GM12878 (cell line): ENCODE results near the gene YTHDF1. TPM values are rescaled to one million over a fixed set of nuclear protein-coding genes. Genes with fewer than 3 reads are reported as not detected.
"Not testable (repeated sequence)": the region's sequence is repeated elsewhere in the genome, so short reads cannot be mapped to it uniquely, and the experiment has no call there.

Experiments used
- ATAC-seq: fragments of 200-7000 bp; cut with Tn5 transposase; 3 replicates; pipeline ENCODE4 v1.9.1; 2020; ENCODE audit warnings: mild to moderate bottlenecking, moderate library complexity
- BruUV-seq: library from RNA; stranded (reverse); fragments of 400-500 nt; replicated peaks from 2 replicates; lab custom pipeline; 2021; lab: Mats Ljungman, UMichigan
- CTCF ChIA-PET: fragments of 300-600 bp; sonication (Branson Sonifier 250); formaldehyde crosslinking; extraction: SDS; loops from one replicate; lab custom pipeline; 2021; ENCODE audit warnings: inconsistent platforms; lab: Yijun Ruan, JAX
- POLR2A ChIA-PET: fragments of 350-600 bp; formaldehyde crosslinking; extraction: SDS; loops from one replicate; lab custom pipeline; 2021; ENCODE audit warnings: inconsistent platforms; lab: Charles Lee
- RAD21 ChIA-PET: fragments of 300-600 bp; sonication (Branson Sonifier 250); formaldehyde crosslinking; loops from one replicate; lab custom pipeline; 2023; ENCODE audit warnings: antibody characterized with exemption; ENCODE audit not compliant: unreplicated experiment; lab: Charles Lee
- SMC1A ChIA-PET: fragments of 300-600 bp; sonication (Branson Sonifier 250); formaldehyde crosslinking; loops from one replicate; lab custom pipeline; 2023; ENCODE audit not compliant: unreplicated experiment, uncharacterized antibody; lab: Charles Lee
- DNase-seq: peaks from one replicate; pipeline ENCODE4 v3.0.0-alpha.2; 2011; ENCODE audit warnings: low read depth, low spot score
- FAIRE-seq: peaks from 3 replicates; lab custom pipeline; 2011; peaks lifted over from hg19 to GRCh38; lab: Jason Lieb, UNC
- H2AFZ ChIP-seq: 2 replicates; pipeline ENCODE4 v1.6.0; 2011; ENCODE audit warnings: low read depth, low read length, control low read depth; ENCODE audit not compliant: control insufficient read depth
- H3K27ac ChIP-seq: 2 replicates; pipeline ENCODE4 v1.5.1; 2011; ENCODE audit warnings: control low read depth; ENCODE audit not compliant: control insufficient read depth, insufficient read depth
- H3K27me3 ChIP-seq, 2 experiments: replicated peaks in 1 of 2; 2 replicates each; pipeline versions ENCODE4 v1.6.0 to v1.6.1; 2011; ENCODE audit warnings: low read length in 1 of 2; ENCODE audit not compliant: control insufficient read depth in 2 of 2, insufficient read depth in 2 of 2
- H3K36me3 ChIP-seq, 2 experiments: 2 replicates each; pipeline ENCODE4 v1.5.1; 2011; ENCODE audit warnings: low read length in 1 of 2; ENCODE audit not compliant: control insufficient read depth in 2 of 2, insufficient read depth in 2 of 2
- H3K4me1 ChIP-seq: 2 replicates; pipeline ENCODE4 v1.6.1; 2011; ENCODE audit warnings: mild to moderate bottlenecking, low read length, moderate library complexity, mixed read lengths; ENCODE audit not compliant: control insufficient read depth, insufficient read depth
- H3K4me2 ChIP-seq: 2 replicates; pipeline ENCODE4 v1.6.0; 2011; ENCODE audit warnings: control low read depth; ENCODE audit not compliant: control insufficient read depth, insufficient read depth
- H3K4me3 ChIP-seq: fragments of 200-600 bp; sonication (generic); 2 replicates; pipeline ENCODE4 v1.5.1; 2016
- H3K79me2 ChIP-seq: 2 replicates; pipeline ENCODE4 v1.6.0; 2011; ENCODE audit warnings: low read length; ENCODE audit not compliant: control insufficient read depth, insufficient read depth
- H3K9ac ChIP-seq: 2 replicates; pipeline ENCODE4 v1.8.0; 2011; ENCODE audit warnings: low read length, control low read depth, mixed read lengths; ENCODE audit not compliant: control insufficient read depth, insufficient read depth
- H3K9me3 ChIP-seq: replicated peaks from 3 replicates; pipeline ENCODE4 v1.5.1; 2011; ENCODE audit warnings: mild to moderate bottlenecking, low read length; ENCODE audit not compliant: control insufficient read depth, insufficient read depth
- H4K20me1 ChIP-seq: 2 replicates; pipeline ENCODE4 v1.6.0; 2011; ENCODE audit not compliant: control insufficient read depth, insufficient read depth
- CHD1 ChIP-seq: IDR thresholded peaks from 2 replicates; pipeline ENCODE4 v1.6.1; 2012; ENCODE audit warnings: low read depth, low read length, improper control_type of control experiment
- E2F4 ChIP-seq: IDR thresholded peaks from 2 replicates; pipeline ENCODE4 v1.6.1; 2012; ENCODE audit warnings: low read depth, low read length, improper control_type of control experiment
- NR2C2 ChIP-seq: IDR thresholded peaks from 2 replicates; pipeline ENCODE4 v1.6.1; 2011; ENCODE audit warnings: borderline replicate concordance, low read depth; ENCODE audit not compliant: control insufficient read depth, insufficient read length
- WGBS: methylation state at CpG from one replicate; pipeline ENCODE4 v1.1.6; 2016; ENCODE audit warnings: low lambda C conversion rate; ENCODE audit not compliant: insufficient replicate concordance, insufficient coverage; ENCODE audit errors: missing lambda C conversion rate; 5-methylcytosine and 5-hydroxymethylcytosine counted together
- in situ Hi-C: fragments of 300-500 bp; cut with MboI; formaldehyde crosslinking; loops from 9 replicates; pipeline ENCODE4 v1.14.3; 2018; ENCODE audit warnings: mixed read lengths
- intact Hi-C: fragments of 100-400 bp; cut with micrococcal nuclease; formaldehyde crosslinking; loops from one replicate; pipeline ENCODE4 v1.14.2; 2022; ENCODE audit not compliant: unreplicated experiment
- polyA plus RNA-seq, 11 experiments: library from polyadenylated mRNA; depleted of rRNA in 4 of 11; unstranded in 6 of 11; stranded (reverse) in 5 of 11; fragments of >200 nt; fragmentation: Nextera tagmentation in 4 of 11; fragmentation: Illumina TruSeq in 1 of 11; extraction: Ambion mirVana in 4 of 11; extraction: Trizol in 1 of 11; gene quantifications; 1 replicate in 1 of 11; 2 replicates in 10 of 11; pipeline versions ENCODE4 v1.2.1 to v1.2.3, GENCODE V29; 2011 to 2016; ENCODE audit warnings: inconsistent platforms in 2 of 11, missing spikeins in 2 of 11, low read depth in 1 of 11
- total RNA-seq, 4 experiments: library from RNA; depleted of rRNA in 3 of 4; stranded (reverse); fragments of >200 nt in 3 of 4; fragmentation: Illumina TruSeq in 1 of 4; extraction: Trizol in 1 of 4; gene quantifications; 2 replicates each; pipeline versions ENCODE4 v1.2.1 to v1.2.3, GENCODE V29; 2013 to 2021

YTHDF1 gene
- total and polyA plus RNA-seq, 10 of the 15 experiments (the other 5 are each of a cell fraction or from before 2014, with no cell fraction given) = 4.6 to 37.8 (median 20.5) TPM

- ATAC-seq = no peak
- TF ChIP-seq NR2C2 = no peak
- TF ChIP-seq E2F4 = no peak
- TF ChIP-seq CHD1 = no peak
- WGBS = 58% methylated on average over 7 of the region's 7 CpGs
- no peak overlapping the region for H3K27ac ChIP-seq
- POLR2A ChIA-PET = interaction anchor here (1.0 kb wide), 1 partner anchor 11 kb away, joined by 4 read pairs; no protein-coding TSS in a partner anchor
- no peak overlapping the region for H3K4me2 ChIP-seq
- in situ Hi-C loops (no loop called here), intact Hi-C loops (loop anchor here (5.0 kb wide), 1 partner anchor 50 kb away; the partner anchor contains the start of gene ARFGAP1)
- no peak overlapping the region for H2AFZ ChIP-seq
- CTCF ChIA-PET = interaction anchor here (0.8 to 3.0 kb wide), 13 partner anchors 10 to 898 kb away, joined by 3 to 25 read pairs (median 8); partner anchors contain the start of genes BIRC7 and COL20A1
- H3K9me3 ChIP-seq = no peaks in the 10 kb centered on the region
- H3K36me3 ChIP-seq = no peaks in the 10 kb centered on the region
- no peaks in the 10 kb centered on the region for H3K79me2 ChIP-seq
- peaks cover 0 to 7% of the 10 kb centered on the region in 2 experiments; a peak in 3 of 4 replicates for H3K27me3 ChIP-seq
- FAIRE-seq = no peak
- SMC1A ChIA-PET = interaction anchor here (0.6 to 1.1 kb wide), 4 partner anchors 8 to 274 kb away, joined by 3 to 4 read pairs (median 3); no protein-coding TSS in a partner anchor
- no peak overlapping the region for H3K4me3 ChIP-seq
- BruUV-seq = no TSS peak
- H3K9ac ChIP-seq = no peak overlapping the region
- no peaks in the 10 kb centered on the region; the same call in 1 of the 2 replicates for H4K20me1 ChIP-seq
- RAD21 ChIA-PET = interaction anchor here (1.2 to 1.5 kb wide), 4 partner anchors 12 to 250 kb away, joined by 3 to 6 read pairs (median 4); no protein-coding TSS in a partner anchor
- no peaks in the 10 kb centered on the region for H3K4me1 ChIP-seq
- no peak for DNase-seq
Measured at GRCh38 chr20:63222541-63222940, 6.6 kb upstream of the YTHDF1 start.

- RAD21 ChIA-PET, H3K36me3 ChIP-seq, H3K27me3 ChIP-seq, H3K4me3 ChIP-seq, H3K9ac ChIP-seq, POLR2A ChIA-PET, FAIRE-seq, H3K27ac ChIP-seq, H3K9me3 ChIP-seq, H4K20me1 ChIP-seq, H3K4me2 ChIP-seq, ATAC-seq, BruUV-seq, DNase-seq, H2AFZ ChIP-seq, in situ Hi-C loops, H3K4me1 ChIP-seq, H3K79me2 ChIP-seq, SMC1A ChIA-PET: not testable (repeated sequence)
- whole genome bisulfite sequencing = 27% methylated on average over 12 of the region's 12 CpGs
- CTCF ChIA-PET = interaction anchor here (0.7 to 1.0 kb wide), 2 partner anchors 12 to 17 kb away, joined by 3 read pairs; no protein-coding TSS in a partner anchor
- intact Hi-C loops = loop anchor here (5.0 kb wide), 1 partner anchor 51 kb away; the partner anchor contains the start of gene ARFGAP1
Measured at GRCh38 chr20:63221400-63222053, 5.6 kb upstream of the YTHDF1 start.
